ENCODE measurements around the gene HMGB1.

DNA sequence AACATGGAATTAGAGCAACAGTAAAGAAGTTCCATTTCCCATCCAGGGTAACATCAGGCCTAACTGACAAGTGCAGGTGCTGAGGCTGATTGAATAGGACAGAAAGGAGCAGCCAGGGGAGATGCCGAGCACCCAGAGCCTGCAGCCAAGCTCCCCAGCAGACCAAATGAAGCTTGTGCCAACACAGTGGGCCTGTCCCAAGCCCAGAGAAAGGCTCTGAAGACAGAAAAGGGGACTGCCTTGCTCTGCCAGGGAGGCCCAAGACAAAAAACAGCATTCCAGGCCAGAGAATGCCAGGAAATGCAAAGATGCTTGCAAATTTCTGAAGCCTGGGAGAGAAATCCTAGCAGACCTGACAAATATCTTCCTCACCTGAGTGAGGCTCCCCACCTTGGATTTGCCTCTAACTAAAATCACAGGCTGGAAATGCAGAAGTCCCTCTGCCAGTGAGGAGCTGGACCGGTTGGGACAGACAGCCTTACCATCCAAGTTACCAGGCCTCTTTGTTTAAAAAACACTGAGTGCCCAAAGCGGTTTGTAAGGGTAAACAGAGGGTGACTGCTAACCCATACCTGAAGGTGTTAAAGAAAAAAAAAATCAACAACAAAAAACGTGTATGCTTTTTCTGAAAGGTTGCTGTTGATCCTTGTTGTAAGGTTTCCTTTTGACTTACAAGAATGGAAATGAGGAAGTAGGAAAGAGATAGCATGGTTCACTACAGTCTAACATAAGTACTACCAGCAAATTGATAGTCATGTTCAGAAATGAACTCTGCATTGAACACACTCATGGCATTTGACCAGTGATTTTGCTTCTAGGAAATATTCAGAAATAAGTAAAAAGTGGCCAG is 11.8 kb upstream of the HMGB1 start:
- TF ChIP-seq CTCF (IDR thresholded peaks at IDR 0.05) (no peak), EZH2 (IDR thresholded peaks at IDR 0.05; ENCODE audit: borderline replicate concordance, insufficient read depth, low read depth, low read length, poor library complexity, severe bottlenecking) (no peak)
